AG09309 (cell line): Measurements from ENCODE around the gene RIMS3.

Experiments
- DNase-seq: peaks from one replicate; pipeline ENCODE4 v3.0.0-alpha.2; 2010; ENCODE audit warnings: low read depth
- H3K4me3 ChIP-seq: 2 replicates; pipeline ENCODE4 v1.5.1; 2011; ENCODE audit warnings: mild to moderate bottlenecking, low read depth, low read length, moderate library complexity; ENCODE audit not compliant: control insufficient read depth
- TF ChIP-seq, protein P1 (sequence below): IDR thresholded peaks from 2 replicates; pipeline ENCODE4 v1.5.1; 2011; ENCODE audit warnings: mild to moderate bottlenecking, low read depth, low read length, inconsistent platforms; ENCODE audit not compliant: insufficient read depth, control insufficient read depth; ENCODE audit errors: missing control alignments

RIMS3 gene

DNA sequence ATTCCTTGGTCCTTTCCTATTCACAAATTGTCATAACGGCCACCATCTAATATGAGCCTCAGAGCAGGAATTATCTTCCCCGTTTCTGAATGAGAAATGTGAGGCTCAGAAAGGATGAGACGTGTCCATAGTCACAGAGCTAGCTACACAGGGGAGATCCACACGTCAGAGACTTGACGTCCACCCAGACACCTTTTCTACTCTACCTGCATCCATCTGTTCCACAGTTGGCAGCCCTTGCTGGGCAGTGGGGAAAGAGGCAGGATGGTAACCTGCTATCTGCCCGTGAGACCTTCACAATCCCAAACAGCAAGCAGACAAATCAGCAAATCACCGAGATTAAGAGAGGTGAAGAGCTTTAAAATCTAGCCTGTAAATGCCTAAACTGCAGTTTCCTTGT, 8.4 kb downstream of the RIMS3 start:
- no peak for DNase-seq
- no peak overlapping the region for H3K4me3 ChIP-seq
- TF ChIP-seq, protein P1, sequence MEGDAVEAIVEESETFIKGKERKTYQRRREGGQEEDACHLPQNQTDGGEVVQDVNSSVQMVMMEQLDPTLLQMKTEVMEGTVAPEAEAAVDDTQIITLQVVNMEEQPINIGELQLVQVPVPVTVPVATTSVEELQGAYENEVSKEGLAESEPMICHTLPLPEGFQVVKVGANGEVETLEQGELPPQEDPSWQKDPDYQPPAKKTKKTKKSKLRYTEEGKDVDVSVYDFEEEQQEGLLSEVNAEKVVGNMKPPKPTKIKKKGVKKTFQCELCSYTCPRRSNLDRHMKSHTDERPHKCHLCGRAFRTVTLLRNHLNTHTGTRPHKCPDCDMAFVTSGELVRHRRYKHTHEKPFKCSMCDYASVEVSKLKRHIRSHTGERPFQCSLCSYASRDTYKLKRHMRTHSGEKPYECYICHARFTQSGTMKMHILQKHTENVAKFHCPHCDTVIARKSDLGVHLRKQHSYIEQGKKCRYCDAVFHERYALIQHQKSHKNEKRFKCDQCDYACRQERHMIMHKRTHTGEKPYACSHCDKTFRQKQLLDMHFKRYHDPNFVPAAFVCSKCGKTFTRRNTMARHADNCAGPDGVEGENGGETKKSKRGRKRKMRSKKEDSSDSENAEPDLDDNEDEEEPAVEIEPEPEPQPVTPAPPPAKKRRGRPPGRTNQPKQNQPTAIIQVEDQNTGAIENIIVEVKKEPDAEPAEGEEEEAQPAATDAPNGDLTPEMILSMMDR = no peak

DNA sequence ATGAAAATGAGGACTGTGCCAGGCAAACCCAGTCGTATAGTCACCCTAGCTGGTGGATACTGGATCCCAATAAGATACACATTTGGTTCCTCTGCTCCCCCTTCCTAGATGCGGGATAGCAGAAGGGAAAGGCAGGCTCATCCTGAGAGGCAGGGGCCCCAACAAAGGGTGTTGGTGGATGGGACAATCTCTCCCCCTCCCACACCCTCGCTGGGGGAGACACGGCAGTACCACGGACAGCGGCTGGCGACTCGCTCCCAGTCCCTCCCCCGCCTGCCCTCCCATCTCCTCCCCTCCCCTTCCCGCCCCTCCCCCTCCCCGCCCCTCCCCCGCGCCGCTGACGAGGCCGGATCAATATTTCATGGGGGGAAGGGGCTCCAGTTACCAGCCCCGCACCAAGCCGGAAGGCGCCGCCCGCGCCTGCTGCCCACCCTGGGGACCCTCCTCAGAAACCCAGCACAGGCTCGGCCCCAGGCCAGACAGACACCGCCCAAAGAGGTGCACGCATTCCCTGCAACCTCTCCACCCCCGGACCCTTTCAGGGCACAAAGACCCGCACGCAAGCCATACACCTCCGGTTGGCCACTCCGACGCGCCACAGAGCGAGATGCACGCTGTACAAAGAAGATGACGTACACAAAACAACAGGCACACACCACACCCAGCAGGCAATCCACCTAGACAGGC, 11.5 kb downstream of the RIMS3 start:
- H3K4me3 ChIP-seq = no peak overlapping the region
- TF ChIP-seq, protein P1 = no peak
- DNase-seq = no peak

DNA sequence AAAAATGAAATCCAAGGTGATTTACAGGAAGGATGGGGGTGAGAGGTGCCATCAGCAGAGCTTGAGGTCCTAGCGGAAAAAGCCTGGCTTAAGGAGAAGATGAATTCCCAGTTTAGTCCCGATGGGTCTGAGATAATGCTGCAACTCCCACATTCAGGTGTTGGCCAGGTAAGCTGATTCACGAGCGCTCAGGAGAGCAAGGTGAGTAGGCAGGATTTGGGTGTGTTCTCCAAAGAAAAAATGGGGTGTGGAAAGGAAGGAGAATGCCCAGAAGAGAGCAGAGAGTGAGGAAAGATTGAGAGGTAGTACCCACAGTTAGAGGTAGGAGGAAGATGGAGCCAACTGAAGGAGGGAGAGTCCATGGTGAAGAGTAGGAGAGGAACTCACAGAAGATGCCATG, 12.5 kb downstream of the RIMS3 start:
- no peak for DNase-seq
- no peak overlapping the region for H3K4me3 ChIP-seq
- TF ChIP-seq, protein P1 = no peak

DNA sequence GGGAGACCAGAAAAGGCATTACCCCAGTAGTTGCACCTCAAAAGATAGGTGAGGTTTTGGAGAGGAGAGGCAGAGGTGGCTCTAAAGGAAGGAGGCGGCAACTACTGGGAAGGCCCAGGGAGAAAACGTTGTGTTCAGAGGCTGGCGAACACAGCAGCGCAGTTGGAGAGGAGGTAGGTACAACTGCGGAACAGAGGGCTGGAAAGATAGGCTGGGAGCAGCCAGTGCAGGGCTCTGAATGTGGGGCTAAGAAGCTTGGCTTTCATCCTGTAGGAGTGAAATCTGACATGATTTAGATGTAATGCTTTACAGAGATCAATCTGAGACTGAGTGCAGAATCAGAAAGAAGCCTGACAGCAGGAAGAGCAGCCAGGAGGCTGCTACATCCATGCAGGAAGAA, 13.0 kb downstream of the RIMS3 start:
- TF ChIP-seq, protein P1 = no peak
- H3K4me3 ChIP-seq = no peak overlapping the region
- DNase-seq = no peak

DNA sequence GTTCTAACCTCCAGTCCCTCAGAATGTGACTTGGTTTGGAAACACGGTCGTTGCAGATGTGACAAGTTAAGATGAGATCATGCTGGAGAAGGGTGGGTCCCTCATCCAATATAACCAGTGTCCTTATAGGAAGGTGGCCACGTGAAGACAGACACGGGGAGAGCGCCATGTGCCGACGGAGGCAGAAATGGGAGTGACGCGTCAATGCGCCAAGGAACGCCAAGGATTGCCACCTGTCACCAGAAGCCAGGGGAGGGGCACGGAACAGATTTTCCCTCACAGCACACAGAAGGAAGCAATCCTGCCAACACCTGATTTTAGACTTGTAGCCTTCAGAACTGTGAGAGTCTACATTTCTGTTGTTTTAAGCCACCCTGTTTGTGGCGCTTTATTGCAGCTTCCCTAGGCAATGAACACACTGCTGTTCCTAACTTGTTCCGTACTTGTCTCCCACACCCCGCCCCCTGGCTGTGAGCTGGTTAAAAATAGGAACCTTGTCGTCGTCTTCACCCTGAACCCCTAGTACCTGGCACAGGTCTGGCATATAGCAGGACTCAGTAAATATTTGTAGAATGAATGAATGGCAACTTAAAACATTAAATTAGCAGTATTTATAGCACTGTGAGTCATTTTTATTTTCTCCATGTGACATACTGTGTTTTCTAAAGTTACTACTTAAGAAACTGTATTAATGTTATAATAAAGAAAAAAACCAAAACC, 14.2 kb downstream of the RIMS3 start:
- no peak for DNase-seq
- H3K4me3 ChIP-seq = no peak overlapping the region
- TF ChIP-seq, protein P1 = no peak

DNA sequence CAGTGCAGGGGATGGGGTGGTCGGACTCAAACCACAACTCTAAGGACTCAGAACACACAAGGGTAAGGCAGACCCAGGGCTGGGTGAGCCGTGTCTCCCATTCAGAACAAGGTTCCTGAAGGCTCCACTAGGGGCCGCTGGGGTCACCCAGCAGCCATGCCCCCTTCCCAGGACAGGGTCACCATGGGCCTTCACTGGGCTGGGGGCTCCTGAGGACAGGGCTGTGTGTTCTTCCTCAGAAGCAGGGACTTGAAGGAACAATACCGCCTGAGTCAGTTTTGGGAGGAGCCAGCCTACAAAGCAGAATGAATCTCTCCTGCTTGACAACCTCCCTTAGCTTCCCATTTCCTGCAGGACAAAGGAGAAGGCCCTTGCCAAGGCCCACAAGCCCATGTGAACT, 15.4 kb downstream of the RIMS3 start:
- no peak overlapping the region for H3K4me3 ChIP-seq
- no peak for DNase-seq
- TF ChIP-seq, protein P1 = peak; percentile 34
